Ectodermal cell (in vitro differentiated cells): ENCODE data around the gene SIL1.

Experiments used
- H3K27ac ChIP-seq: 2 replicates; pipeline ENCODE4 v1.7.0; 2013; ENCODE audit warnings: mild to moderate bottlenecking, low read depth, low read length; ENCODE audit not compliant: insufficient read depth, poor library complexity, severe bottlenecking
- H3K27me3 ChIP-seq: 2 replicates; pipeline ENCODE4 v1.7.0; 2013; ENCODE audit warnings: mild to moderate bottlenecking, low read length; ENCODE audit not compliant: insufficient read depth, control insufficient read depth, poor library complexity, severe bottlenecking
- H3K36me3 ChIP-seq: one replicate; pipeline ENCODE4 v1.7.0; 2013; ENCODE audit warnings: low read length; ENCODE audit not compliant: control insufficient read depth, insufficient read depth
- H3K4me1 ChIP-seq: one replicate; pipeline ENCODE4 v1.7.0; 2013; ENCODE audit warnings: low read length; ENCODE audit not compliant: control insufficient read depth, insufficient read depth
- H3K4me3 ChIP-seq: 2 replicates; pipeline ENCODE4 v1.7.0; 2013; ENCODE audit warnings: low read depth, low read length, control low read depth; ENCODE audit not compliant: insufficient read depth
- H3K9me3 ChIP-seq: 2 replicates; pipeline ENCODE4 v1.7.0; 2013; ENCODE audit warnings: mild to moderate bottlenecking, low read length, moderate library complexity; ENCODE audit not compliant: control insufficient read depth
- WGBS, 2 experiments: methylation state at CpG; one replicate each; pipeline ENCODE4 v1.1.7; 2013; ENCODE audit warnings: missing lambda C conversion rate in 2 of 2; 5-methylcytosine and 5-hydroxymethylcytosine counted together

The SIL1 gene

GRCh38 chr5:138938526-138938925 is 259.6 kb downstream of the SIL1 start:
- Histone ChIP-seq H3K27me3 (no peaks in the 10 kb centered on the region), H3K4me1 (peaks cover 13% of the 10 kb centered on the region), H3K4me3 (no peak overlapping the region), H3K9me3 (no peaks in the 10 kb centered on the region), H3K36me3 (peaks cover 9% of the 10 kb centered on the region), H3K27ac (no peak overlapping the region)
- WGBS, 2 experiments = 79 to 85% methylated on average over 5 of the region's 5 CpGs

DNA sequence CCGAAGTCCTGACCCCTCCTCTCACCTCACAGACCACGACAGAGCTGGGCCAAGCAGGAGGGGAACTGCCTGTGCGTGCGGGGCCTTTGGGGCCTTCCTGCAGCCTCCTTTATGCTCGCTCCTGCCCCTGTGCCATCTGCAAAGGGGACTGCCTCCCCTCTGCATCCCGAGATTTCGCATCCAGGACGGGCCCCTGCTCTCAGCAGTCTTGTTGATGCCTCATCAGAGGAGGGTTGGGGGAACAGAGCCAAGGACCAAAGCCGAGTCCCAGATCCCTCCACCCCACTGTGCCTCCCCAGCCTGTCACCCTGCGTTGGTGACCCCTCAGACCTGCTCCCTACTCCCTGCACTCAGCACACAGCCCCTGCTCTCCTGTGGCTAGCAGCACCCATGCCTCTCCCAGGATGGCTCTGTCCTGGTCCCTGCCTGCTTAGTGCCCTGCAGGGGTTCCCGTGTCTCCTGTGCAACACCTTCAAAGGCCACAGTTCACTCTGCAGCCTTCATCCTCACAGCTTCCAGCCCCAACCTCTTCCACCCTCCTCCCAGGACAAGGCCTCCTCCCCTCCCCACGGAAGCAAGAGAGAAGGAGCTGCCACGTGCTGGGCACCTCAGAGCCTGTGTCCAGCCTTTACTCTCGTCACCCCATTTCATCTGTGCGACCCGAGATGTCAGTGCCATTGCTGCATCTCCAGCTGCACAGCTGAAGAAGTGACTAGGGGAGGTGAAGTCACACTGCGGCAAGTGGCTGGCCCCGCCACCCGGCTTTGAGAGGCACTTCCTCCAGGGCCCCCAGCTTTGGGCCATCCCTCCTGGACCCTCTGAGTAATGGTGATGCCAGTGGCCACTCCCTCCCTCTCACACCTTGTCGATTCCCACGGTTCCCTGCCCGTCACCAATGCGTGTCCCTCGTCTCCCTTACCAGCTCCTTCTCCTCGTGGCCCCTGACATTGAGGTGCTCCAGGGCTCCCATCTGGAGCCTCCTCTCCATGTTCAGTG is 260.5 kb downstream of the SIL1 start:
- Histone ChIP-seq H3K4me3 (no peak overlapping the region), H3K4me1 (peaks cover 7% of the 10 kb centered on the region), H3K27me3 (no peaks in the 10 kb centered on the region), H3K9me3 (no peaks in the 10 kb centered on the region), H3K36me3 (peaks cover 17% of the 10 kb centered on the region), H3K27ac (no peak overlapping the region)
- 90 to 92% methylated on average over 25 of the region's 25 CpGs for WGBS, 2 experiments

- Histone ChIP-seq H3K36me3 (peaks cover 24% of the 10 kb centered on the region), H3K4me3 (no peak overlapping the region)
- 60 to 64% methylated on average over 2 of the region's 2 CpGs for WGBS, 2 experiments
Observed at GRCh38 chr5:138936968-138937345, 261.2 kb downstream of the SIL1 start.

DNA sequence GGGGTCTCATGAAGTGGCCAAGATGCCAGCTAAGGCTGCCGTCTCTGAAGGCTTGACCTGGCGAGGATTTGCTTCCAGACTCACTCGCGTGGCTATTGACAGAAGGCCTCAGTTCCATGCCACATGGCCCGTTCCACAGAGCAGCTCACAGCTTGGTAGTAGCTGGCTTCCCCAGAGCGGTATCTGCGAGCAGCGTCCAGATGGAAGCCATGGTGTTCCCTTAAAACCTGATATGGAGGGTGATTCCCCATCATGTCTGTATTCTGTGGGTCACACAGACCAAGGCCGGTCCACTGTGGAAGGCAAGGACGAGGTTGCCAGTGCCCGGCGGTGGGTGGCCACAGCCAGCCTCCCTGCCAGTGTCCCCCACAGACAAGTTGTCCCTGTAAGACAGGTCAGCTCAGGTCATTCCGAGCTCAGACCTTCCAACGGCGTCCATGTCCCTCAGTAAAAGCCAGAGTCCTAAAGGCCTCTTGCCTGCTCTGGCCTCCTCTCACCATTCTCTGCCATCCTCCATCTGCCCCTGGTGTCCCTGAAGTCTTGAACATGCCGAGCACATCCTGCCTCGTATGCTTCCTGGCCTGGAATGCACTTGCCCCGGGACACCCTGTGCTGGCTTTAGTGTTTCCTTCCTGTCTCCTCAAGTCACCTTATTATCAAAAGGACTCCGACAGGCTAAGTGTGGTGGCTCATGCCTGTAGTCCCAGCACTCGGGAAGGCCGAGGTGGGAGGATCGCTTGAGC is 261.8 kb downstream of the SIL1 start:
- Histone ChIP-seq H3K27ac (no peak overlapping the region), H3K27me3 (no peaks in the 10 kb centered on the region), H3K36me3 (peaks cover 27% of the 10 kb centered on the region), H3K4me3 (no peak overlapping the region), H3K9me3 (no peaks in the 10 kb centered on the region), H3K4me1 (peaks cover 7% of the 10 kb centered on the region)
- 92 to 93% methylated on average over 22 of the region's 22 CpGs for WGBS, 2 experiments

More at GRCh38 chr5:138936968-138937345, 261.2 kb downstream of the SIL1 start:
- Histone ChIP-seq H3K4me1 (peaks cover 7% of the 10 kb centered on the region), H3K27ac (no peak overlapping the region), H3K27me3 (no peaks in the 10 kb centered on the region), H3K9me3 (no peaks in the 10 kb centered on the region)

DNA sequence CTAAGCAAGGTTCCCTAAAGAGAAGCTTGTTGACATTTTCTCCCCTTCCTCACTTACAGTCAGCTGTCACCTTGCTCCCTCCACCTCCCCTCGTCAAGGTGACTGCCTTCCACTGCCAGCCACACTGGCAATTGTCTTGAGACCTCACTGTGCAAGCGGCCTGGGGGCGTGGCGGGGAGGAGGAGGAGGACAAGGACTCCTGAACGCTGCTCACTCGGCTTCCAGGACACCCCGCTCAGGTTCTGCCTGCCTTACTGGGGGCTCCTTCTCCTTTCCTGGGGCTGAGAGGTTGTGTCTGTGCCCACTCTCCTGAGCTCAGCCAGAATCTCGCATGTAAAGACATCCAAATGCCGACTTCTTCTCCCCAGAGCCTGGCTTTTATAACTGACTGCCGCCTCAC is 262.7 kb downstream of the SIL1 start:
- peaks cover 35% of the 10 kb centered on the region for H3K36me3 ChIP-seq
- no peak overlapping the region for H3K27ac ChIP-seq
- H3K27me3 ChIP-seq = no peaks in the 10 kb centered on the region
- 84 to 86% methylated on average over 10 of the region's 10 CpGs for WGBS, 2 experiments
- peaks cover 7% of the 10 kb centered on the region for H3K4me1 ChIP-seq
- no peak overlapping the region for H3K4me3 ChIP-seq
- no peaks in the 10 kb centered on the region for H3K9me3 ChIP-seq

DNA sequence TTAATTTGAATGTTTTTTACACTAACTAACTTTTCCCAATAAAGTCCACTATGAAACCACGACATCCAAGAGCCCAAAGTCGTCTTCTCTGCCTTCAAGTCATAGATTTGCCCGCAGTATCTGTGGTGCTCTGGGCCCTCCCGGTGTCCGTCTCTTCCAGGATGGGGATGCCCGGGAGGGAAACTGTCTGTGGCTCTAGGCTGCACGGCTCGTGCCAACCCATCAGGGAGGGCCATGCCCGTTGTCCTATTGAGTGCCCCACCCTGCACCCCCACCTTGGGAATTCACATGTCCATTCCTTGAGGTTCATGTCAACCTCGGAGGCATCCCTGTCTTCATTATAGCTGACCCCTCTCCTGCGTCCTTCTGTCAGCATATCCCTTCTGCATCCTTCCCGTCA is 263.2 kb downstream of the SIL1 start:
- WGBS, 2 experiments = 94 to 96% methylated on average over 12 of the region's 12 CpGs
- Histone ChIP-seq H3K27me3 (no peaks in the 10 kb centered on the region), H3K4me3 (no peak overlapping the region), H3K36me3 (peaks cover 40% of the 10 kb centered on the region), H3K27ac (no peak overlapping the region), H3K4me1 (peaks cover 7% of the 10 kb centered on the region), H3K9me3 (no peaks in the 10 kb centered on the region)

DNA sequence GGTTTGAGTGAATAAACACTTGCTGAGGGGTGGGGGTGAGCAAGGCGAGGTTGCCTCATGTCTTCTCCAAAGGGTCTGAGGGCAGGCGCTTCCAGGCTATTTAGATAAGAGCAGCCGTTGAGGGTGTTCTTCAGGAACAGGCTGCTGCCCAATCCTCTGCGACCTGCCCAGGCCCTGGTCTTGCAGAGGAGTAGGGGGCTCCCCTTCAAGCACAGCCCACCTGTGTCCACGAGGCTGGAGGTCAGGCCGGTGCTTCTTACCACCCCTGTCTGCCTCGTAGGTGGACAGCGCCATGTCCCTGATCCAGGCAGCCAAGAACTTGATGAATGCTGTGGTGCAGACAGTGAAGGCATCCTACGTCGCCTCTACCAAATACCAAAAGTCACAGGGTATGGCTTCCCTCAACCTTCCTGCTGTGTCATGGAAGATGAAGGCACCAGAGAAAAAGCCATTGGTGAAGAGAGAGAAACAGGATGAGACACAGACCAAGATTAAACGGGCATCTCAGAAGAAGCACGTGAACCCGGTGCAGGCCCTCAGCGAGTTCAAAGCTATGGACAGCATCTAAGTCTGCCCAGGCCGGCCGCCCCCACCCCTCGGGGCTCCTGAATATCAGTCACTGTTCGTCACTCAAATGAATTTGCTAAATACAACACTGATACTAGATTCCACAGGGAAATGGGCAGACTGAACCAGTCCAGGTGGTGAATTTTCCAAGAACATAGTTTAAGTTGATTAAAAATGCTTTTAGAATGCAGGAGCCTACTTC is 264.5 kb downstream of the SIL1 start:
- no peaks in the 10 kb centered on the region for H3K27me3 ChIP-seq
- H3K36me3 ChIP-seq = peaks cover 44% of the 10 kb centered on the region
- peaks cover 7% of the 10 kb centered on the region for H3K4me1 ChIP-seq
- 97% methylated on average over 18 of the region's 18 CpGs for WGBS, 2 experiments
- H3K9me3 ChIP-seq = no peaks in the 10 kb centered on the region
- H3K4me3 ChIP-seq = no peak overlapping the region
- no peak overlapping the region for H3K27ac ChIP-seq

DNA sequence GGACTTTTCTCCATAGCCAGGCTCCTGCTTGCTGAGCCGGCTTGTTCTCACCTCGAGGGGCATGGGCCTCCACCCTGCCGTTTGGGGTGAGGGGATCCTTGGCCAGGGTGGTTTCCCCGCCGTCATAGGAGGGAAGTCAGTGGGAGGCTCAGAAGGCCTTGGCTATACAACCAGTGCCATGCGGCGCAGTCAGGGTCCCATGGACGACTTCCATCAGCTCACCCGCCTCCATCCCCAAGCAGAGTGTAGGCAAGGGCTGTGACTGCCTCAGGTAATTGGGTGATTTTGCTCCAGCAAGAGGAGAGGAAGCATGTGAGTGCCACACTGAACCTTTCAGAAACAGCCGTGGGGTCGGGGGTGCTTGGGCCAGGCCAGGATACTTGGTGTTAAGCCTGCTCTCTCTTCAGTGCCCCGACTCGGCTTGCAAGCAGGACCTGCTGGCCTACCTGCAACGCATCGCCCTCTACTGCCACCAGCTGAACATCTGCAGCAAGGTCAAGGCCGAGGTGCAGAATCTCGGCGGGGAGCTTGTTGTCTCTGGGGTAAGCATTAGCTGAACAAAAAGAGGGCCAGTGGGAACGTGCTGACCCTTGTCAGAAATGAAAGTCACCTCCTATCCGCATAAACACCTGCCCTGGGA is 265.9 kb downstream of the SIL1 start:
- no peaks in the 10 kb centered on the region for H3K9me3 ChIP-seq
- no peak overlapping the region for H3K27ac ChIP-seq
- peaks cover 3% of the 10 kb centered on the region for H3K4me1 ChIP-seq
- peaks cover 48% of the 10 kb centered on the region for H3K36me3 ChIP-seq
- 88 to 94% methylated on average over 20 of the region's 20 CpGs for WGBS, 2 experiments
- H3K27me3 ChIP-seq = no peaks in the 10 kb centered on the region
- no peak overlapping the region for H3K4me3 ChIP-seq

GRCh38 chr5:138930371-138931097 is 267.6 kb downstream of the SIL1 start:
- H3K4me3 ChIP-seq = no peak overlapping the region

More at GRCh38 chr5:138930371-138931097, 267.6 kb downstream of the SIL1 start:
- H3K9me3 ChIP-seq = no peaks in the 10 kb centered on the region
- WGBS, 2 experiments = 90 to 94% methylated on average over 10 of the region's 10 CpGs
- no peaks in the 10 kb centered on the region for H3K27me3 ChIP-seq
- no peak overlapping the region for H3K27ac ChIP-seq
- peaks cover 52% of the 10 kb centered on the region for H3K36me3 ChIP-seq
- peaks cover 3% of the 10 kb centered on the region for H3K4me1 ChIP-seq
